NB4 (cell line): ENCODE results near the gene CCNY.
"Not testable (repeated sequence)": the region's sequence is repeated elsewhere in the genome, so short reads cannot be mapped to it uniquely, and the experiment has no call there.

Experiments used
- MYC ChIP-seq: IDR thresholded peaks from 2 replicates; pipeline ENCODE4 v1.6.1; 2011; ENCODE audit warnings: low read depth, low read length
- TF ChIP-seq, protein P1 (sequence below): IDR thresholded peaks from one replicate; pipeline ENCODE4 v1.5.1; 2012; ENCODE audit warnings: low read depth, low read length

DNA sequence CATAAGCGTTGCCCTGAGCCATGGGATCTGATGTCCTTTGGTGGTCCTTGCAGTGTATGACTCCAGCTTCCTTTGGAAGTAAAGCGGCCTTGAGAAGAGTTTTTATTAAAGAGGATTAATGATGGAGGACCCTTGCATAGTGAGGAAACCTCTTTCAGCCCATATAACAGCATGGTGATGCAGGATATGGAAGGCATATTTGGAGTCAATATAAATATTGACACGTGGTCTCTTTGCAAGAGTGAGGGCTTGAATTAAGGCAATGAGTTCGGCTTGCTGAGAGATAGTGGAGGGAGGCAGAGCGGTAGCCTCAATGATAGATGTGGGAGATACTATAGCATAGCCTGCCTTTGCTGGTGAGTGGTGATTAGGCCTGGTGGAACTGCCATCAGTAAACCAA lies 67.2 kb downstream of the CCNY start:
- TF ChIP-seq, protein P1, sequence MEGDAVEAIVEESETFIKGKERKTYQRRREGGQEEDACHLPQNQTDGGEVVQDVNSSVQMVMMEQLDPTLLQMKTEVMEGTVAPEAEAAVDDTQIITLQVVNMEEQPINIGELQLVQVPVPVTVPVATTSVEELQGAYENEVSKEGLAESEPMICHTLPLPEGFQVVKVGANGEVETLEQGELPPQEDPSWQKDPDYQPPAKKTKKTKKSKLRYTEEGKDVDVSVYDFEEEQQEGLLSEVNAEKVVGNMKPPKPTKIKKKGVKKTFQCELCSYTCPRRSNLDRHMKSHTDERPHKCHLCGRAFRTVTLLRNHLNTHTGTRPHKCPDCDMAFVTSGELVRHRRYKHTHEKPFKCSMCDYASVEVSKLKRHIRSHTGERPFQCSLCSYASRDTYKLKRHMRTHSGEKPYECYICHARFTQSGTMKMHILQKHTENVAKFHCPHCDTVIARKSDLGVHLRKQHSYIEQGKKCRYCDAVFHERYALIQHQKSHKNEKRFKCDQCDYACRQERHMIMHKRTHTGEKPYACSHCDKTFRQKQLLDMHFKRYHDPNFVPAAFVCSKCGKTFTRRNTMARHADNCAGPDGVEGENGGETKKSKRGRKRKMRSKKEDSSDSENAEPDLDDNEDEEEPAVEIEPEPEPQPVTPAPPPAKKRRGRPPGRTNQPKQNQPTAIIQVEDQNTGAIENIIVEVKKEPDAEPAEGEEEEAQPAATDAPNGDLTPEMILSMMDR = not testable (repeated sequence)
- TF ChIP-seq MYC = not testable (repeated sequence)
